CD4-positive, alpha-beta T cell (primary cell): Measurements from ENCODE around the gene CMTR2. TPM values are rescaled to one million over a fixed set of nuclear protein-coding genes. Genes with fewer than 3 reads are reported as not detected.

Experiments used
- ATAC-seq: fragments of 200-7000 bp; cut with Tn5 transposase; one replicate; pipeline ENCODE4 v1.10.0; 2022; ENCODE audit warnings: mild to moderate bottlenecking; ENCODE audit not compliant: poor library complexity
- CTCF ChIA-PET: fragments of 350-600 bp; sonication (Branson Sonifier 250); formaldehyde crosslinking; loops from one replicate; lab custom pipeline; 2021; ENCODE audit warnings: antibody characterized with exemption, inconsistent platforms; lab: Charles Lee
- POLR2A ChIA-PET: fragments of 350-600 bp; sonication (Branson Sonifier 250); formaldehyde crosslinking; loops from one replicate; lab custom pipeline; 2021; ENCODE audit warnings: antibody characterized with exemption, inconsistent platforms; lab: Charles Lee
- DNase-seq, 14 experiments: peaks; one replicate each; pipeline ENCODE4 v3.0.0-alpha.2; 2013 to 2020; ENCODE audit warnings: mixed read lengths in 2 of 14
- H3K27ac ChIP-seq, 2 donors: one replicate each; pipeline versions ENCODE4 v1.5.1 to v1.7.0; 2013; ENCODE audit warnings: low read length in 2 of 2, low read depth in 1 of 2, mild to moderate bottlenecking in 1 of 2
- H3K27me3 ChIP-seq, 2 experiments: 1 replicate in 1 of 2; 2 replicates in 1 of 2; pipeline versions ENCODE4 v1.6.1 to v1.7.0; 2013; ENCODE audit warnings: low read length in 2 of 2, control low read depth in 1 of 2, mild to moderate bottlenecking in 1 of 2, moderate library complexity in 1 of 2; ENCODE audit not compliant: insufficient read depth in 2 of 2, control insufficient read depth in 1 of 2
- H3K36me3 ChIP-seq: one replicate; pipeline ENCODE4 v1.6.1; 2013; ENCODE audit warnings: low read length, control low read depth; ENCODE audit not compliant: insufficient read depth
- H3K4me1 ChIP-seq: one replicate; pipeline ENCODE4 v1.6.1; 2013; ENCODE audit warnings: low read length, control low read depth; ENCODE audit not compliant: insufficient read depth
- H3K4me3 ChIP-seq: one replicate; pipeline ENCODE4 v1.5.1; 2013; ENCODE audit warnings: mild to moderate bottlenecking, low read length, moderate library complexity
- H3K9me3 ChIP-seq, 2 experiments: 1 replicate in 1 of 2; 2 replicates in 1 of 2; pipeline versions ENCODE4 v1.6.1 to v1.7.0; 2013; ENCODE audit warnings: low read length in 2 of 2, mild to moderate bottlenecking in 2 of 2, control low read depth in 1 of 2, moderate library complexity in 1 of 2; ENCODE audit not compliant: control insufficient read depth in 1 of 2, insufficient read depth in 1 of 2
- H3K27ac Mint-ChIP-seq: one replicate; pipeline ENCODE4 v1.8.0; 2020; ENCODE audit warnings: mixed read lengths
- H3K27me3 Mint-ChIP-seq: one replicate; pipeline ENCODE4 v1.8.0; 2021; ENCODE audit warnings: mixed read lengths
- H3K36me3 Mint-ChIP-seq: one replicate; pipeline ENCODE4 v1.8.0; 2021; ENCODE audit warnings: low read depth, mixed read lengths
- H3K4me1 Mint-ChIP-seq: one replicate; pipeline ENCODE4 v1.8.0; 2021; ENCODE audit warnings: low read depth, mixed read lengths
- H3K4me3 Mint-ChIP-seq: one replicate; pipeline ENCODE4 v1.8.0; 2020; ENCODE audit warnings: mild to moderate bottlenecking, mixed read lengths
- H3K9me3 Mint-ChIP-seq: one replicate; pipeline ENCODE4 v1.8.0; 2020; ENCODE audit warnings: mixed read lengths
- CTCF ChIP-seq: fragments of 200-600 bp; IDR thresholded peaks from one replicate; pipeline ENCODE4 v1.8.0; 2022; ENCODE audit warnings: antibody characterized with exemption, mild to moderate bottlenecking
- intact Hi-C, 2 experiments: fragments of 100-400 bp; cut with DNase I in 1 of 2; cut with micrococcal nuclease in 1 of 2; formaldehyde crosslinking; loops; one replicate each; pipeline versions ENCODE4 v1.15.1 to v1.9.0; 2023 to 2025; cut with DNase I, micrococcal nuclease
- total RNA-seq, 174 experiments: library from RNA in 2 of 174; stranded (reverse) in 2 of 174; gene quantifications; one replicate each; pipeline ENCODE4 v1.2.3 and lab custom pipeline; 2021 to 2026

The CMTR2 gene
- total RNA-seq, 2 experiments from 2014 or later = 5.9 to 6.6 TPM

GRCh38 chr16:71258372-71258771 is 30.8 kb downstream of the CMTR2 start:
- ChIA-PET CTCF (interaction anchor here (0.6 kb wide), 1 partner anchor 52 kb away, joined by 3 read pairs; no protein-coding TSS in a partner anchor), POLR2A (no interaction called here)
- Mint-ChIP-seq H3K27me3 (peaks cover 34% of the 10 kb centered on the region), H3K9me3 (no peaks in the 10 kb centered on the region), H3K36me3 (no peaks in the 10 kb centered on the region), H3K4me3 (no peak overlapping the region), H3K4me1 (peaks cover 19% of the 10 kb centered on the region), H3K27ac (no peak overlapping the region)
- no peak for DNase-seq
- peaks cover 0 to 13% of the 10 kb centered on the region in 2 experiments for H3K27me3 ChIP-seq
- TF ChIP-seq CTCF = no peak
- H3K4me3 ChIP-seq = no peak overlapping the region
- H3K36me3 ChIP-seq = no peaks in the 10 kb centered on the region
- no peak for ATAC-seq
- no peaks in the 10 kb centered on the region for H3K4me1 ChIP-seq
- no peak overlapping the region for H3K27ac ChIP-seq
- intact Hi-C loops = no loop called here
- H3K9me3 ChIP-seq = no peaks in the 10 kb centered on the region

DNA sequence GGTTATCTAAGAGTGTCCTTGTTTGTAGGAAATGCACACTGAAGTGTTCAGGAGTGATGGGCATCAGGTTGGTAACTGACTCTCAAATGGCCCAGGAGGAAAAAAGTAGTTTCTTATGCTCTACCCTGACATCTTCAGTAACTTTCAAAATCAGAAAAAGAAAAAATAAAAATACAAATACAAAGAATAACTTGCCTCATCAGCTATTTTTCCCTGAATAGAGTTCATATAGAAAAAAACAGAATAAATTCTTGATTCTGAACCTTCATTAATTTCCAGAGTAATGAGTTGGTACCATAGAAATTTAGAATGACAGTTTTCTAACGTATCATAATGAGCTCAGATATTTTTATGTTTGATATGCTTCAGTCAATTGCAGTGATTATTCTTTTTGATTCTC is 31.4 kb downstream of the CMTR2 start:
- ATAC-seq (no peak), DNase-seq (no peak)
- POLR2A ChIA-PET = no interaction called here
- Mint-ChIP-seq H3K4me1 (peaks cover 19% of the 10 kb centered on the region), H3K9me3 (no peaks in the 10 kb centered on the region), H3K27me3 (peaks cover 28% of the 10 kb centered on the region), H3K27ac (no peak overlapping the region), H3K36me3 (no peaks in the 10 kb centered on the region), H3K4me3 (no peak overlapping the region)
- Histone ChIP-seq H3K9me3 (no peaks in the 10 kb centered on the region), H3K4me1 (no peaks in the 10 kb centered on the region), H3K36me3 (no peaks in the 10 kb centered on the region), H3K27ac (no peak overlapping the region), H3K4me3 (no peak overlapping the region), H3K27me3 (peaks cover 0 to 11% of the 10 kb centered on the region in 2 experiments)
- intact Hi-C loops = no loop called here
- no peak for TF ChIP-seq CTCF
- CTCF ChIA-PET = interaction anchor here (0.6 kb wide), 1 partner anchor 53 kb away, joined by 3 read pairs; no protein-coding TSS in a partner anchor

DNA sequence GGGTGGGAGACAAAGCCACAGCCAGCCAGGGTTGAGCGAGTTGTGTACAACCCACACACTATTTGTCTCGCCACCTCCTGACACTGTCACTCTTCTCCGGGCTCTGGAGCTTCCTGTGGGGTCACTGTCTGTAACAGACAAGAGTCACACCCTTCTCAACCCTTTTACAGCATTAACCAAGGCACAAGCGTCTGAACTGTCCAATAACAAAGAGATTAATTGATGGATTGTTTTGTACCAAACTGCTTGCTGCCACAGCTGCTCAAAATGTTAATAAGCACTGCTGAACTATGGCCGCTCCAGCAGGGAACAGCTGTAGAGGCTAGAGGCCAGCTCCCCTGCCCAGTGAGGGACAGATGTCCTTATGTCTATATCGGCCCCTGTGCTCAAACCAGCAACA is 33.5 kb downstream of the CMTR2 start:
- no peak for DNase-seq
- Histone ChIP-seq H3K27me3 (peaks cover 0 to 7% of the 10 kb centered on the region in 2 experiments), H3K4me1 (no peaks in the 10 kb centered on the region), H3K36me3 (no peaks in the 10 kb centered on the region), H3K9me3 (no peaks in the 10 kb centered on the region), H3K4me3 (no peak overlapping the region), H3K27ac (no peak overlapping the region)
- H3K4me3 Mint-ChIP-seq = no peak overlapping the region
- H3K27me3 Mint-ChIP-seq = peaks cover 11% of the 10 kb centered on the region
- intact Hi-C loops = no loop called here
- no peak for ATAC-seq
- TF ChIP-seq CTCF = no peak
- ChIA-PET CTCF (no interaction called here), POLR2A (no interaction called here)
- H3K27ac Mint-ChIP-seq = peak overlapping the region; percentile 52
- no peaks in the 10 kb centered on the region for H3K9me3 Mint-ChIP-seq
- H3K4me1 Mint-ChIP-seq = peaks cover 19% of the 10 kb centered on the region
- no peaks in the 10 kb centered on the region for H3K36me3 Mint-ChIP-seq
